Osteoblast (primary cell): ENCODE data around the gene KLHL18. TPM values are rescaled to one million over a fixed set of nuclear protein-coding genes. Genes with fewer than 3 reads are reported as not detected.

Source experiments
- DNase-seq: peaks from one replicate; pipeline ENCODE4 v3.0.0; 2011; ENCODE audit warnings: low spot score, mixed read lengths; ENCODE audit not compliant: insufficient read length; ENCODE audit errors: missing footprints
- H2AFZ ChIP-seq: 2 replicates; pipeline ENCODE4 v1.6.0; 2011; ENCODE audit warnings: mild to moderate bottlenecking, low read length
- H3K27ac ChIP-seq: 2 replicates; pipeline ENCODE4 v1.5.1; 2011; ENCODE audit warnings: mild to moderate bottlenecking, low read depth, low read length, moderate library complexity
- H3K27me3 ChIP-seq: 2 replicates; pipeline ENCODE4 v1.6.0; 2012; ENCODE audit warnings: mild to moderate bottlenecking, control low read depth, inconsistent platforms, low read length, moderate library complexity; ENCODE audit not compliant: insufficient read depth
- H3K36me3 ChIP-seq: 2 replicates; pipeline ENCODE4 v1.5.1; 2011; ENCODE audit warnings: mild to moderate bottlenecking, low read length, control low read depth, moderate library complexity; ENCODE audit not compliant: insufficient read depth
- H3K4me1 ChIP-seq: 2 replicates; pipeline ENCODE4 v1.5.1; 2011; ENCODE audit warnings: mild to moderate bottlenecking, low read length, control low read depth, moderate library complexity; ENCODE audit not compliant: insufficient read depth
- H3K4me2 ChIP-seq: 2 replicates; pipeline ENCODE4 v1.6.0; 2011; ENCODE audit warnings: mild to moderate bottlenecking, low read length; ENCODE audit not compliant: insufficient read depth
- H3K4me3 ChIP-seq: fragments of 200-600 bp; sonication (generic); 3 replicates; pipeline ENCODE4 v1.5.1; 2012; ENCODE audit warnings: mild to moderate bottlenecking, low read length, inconsistent platforms; ENCODE audit not compliant: insufficient read depth
- H3K79me2 ChIP-seq: 2 replicates; pipeline ENCODE4 v1.6.0; 2012; ENCODE audit warnings: mild to moderate bottlenecking, low read length, control low read depth, inconsistent platforms; ENCODE audit not compliant: insufficient read depth
- H3K9me3 ChIP-seq: 2 replicates; pipeline ENCODE4 v1.5.1; 2011; ENCODE audit warnings: low read depth, low read length, control low read depth
- H4K20me1 ChIP-seq: 2 replicates; pipeline ENCODE4 v1.6.0; 2012; ENCODE audit warnings: mild to moderate bottlenecking, low read length, control low read depth; ENCODE audit not compliant: insufficient read depth
- total RNA-seq: library from RNA; depleted of rRNA; stranded (reverse); fragments of >200 nt; gene quantifications from 2 replicates; pipeline ENCODE4 v1.2.3, GENCODE V29; 2012
- TF ChIP-seq, protein P1 (sequence below): IDR thresholded peaks from 2 replicates; pipeline ENCODE4 v1.5.1; 2011; ENCODE audit warnings: mild to moderate bottlenecking, low read depth, low read length, moderate library complexity; ENCODE audit errors: extremely low read depth

Gene KLHL18
- total RNA-seq = 17.1 and 21.4 TPM in 2 replicates

DNA sequence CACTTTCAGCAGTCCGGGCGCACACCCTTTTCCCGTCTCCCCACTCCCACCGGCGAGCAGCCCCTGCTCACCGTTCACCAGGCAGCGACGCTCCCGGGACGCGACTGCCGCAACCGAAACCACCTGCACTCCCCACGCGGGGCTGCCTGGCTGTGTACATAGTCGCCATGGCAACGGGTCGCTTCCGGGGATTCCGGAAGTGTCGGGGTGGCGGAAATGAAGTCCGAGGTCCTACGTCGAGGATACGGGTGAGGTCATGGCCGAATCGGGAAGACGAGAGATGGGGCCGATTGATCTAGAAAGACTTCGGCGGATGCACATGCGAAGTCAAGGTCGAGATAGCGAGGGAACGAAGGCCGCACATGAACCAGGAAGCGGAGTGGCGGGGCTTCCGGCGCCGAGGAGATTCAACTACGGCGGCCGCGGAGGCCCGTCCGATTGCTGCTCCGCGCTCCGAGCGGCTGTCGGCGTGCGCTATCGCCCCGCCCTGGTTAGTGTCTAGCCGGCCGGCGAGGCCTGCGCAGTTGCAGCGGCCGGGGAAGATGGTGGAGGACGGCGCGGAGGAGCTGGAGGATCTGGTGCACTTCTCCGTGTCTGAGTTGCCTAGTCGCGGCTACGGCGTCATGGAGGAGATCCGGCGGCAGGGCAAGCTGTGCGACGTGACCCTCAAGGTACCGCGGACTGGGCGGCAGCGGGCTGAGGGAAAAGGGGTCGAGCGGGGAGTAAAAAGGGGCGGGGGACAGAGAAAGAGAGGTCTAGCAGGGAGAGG lies at the start of gene KLHL18, which contains the start of gene KIF9:
TSS of gene KLHL18 (plus strand) at position 521 of the 769 bp plus-strand sequence. CDS start at position 543, 22 bp downstream.
TSS of gene KIF9 (minus strand) at position 376 of the 769 bp plus-strand sequence. CDS start 5,425 bp downstream, outside the sequence.
- peaks cover 8% of the 10 kb centered on the region for H4K20me1 ChIP-seq
- peaks cover under 1% of the 10 kb centered on the region for H3K36me3 ChIP-seq
- DNase-seq = peak; percentile 98
- peak within 1 kb of the TSS; percentile 90 for H3K4me2 ChIP-seq
- peaks cover 51% of the 10 kb centered on the region for H3K79me2 ChIP-seq
- peaks cover 19% of the 10 kb centered on the region for H3K4me1 ChIP-seq
- TF ChIP-seq, protein P1, sequence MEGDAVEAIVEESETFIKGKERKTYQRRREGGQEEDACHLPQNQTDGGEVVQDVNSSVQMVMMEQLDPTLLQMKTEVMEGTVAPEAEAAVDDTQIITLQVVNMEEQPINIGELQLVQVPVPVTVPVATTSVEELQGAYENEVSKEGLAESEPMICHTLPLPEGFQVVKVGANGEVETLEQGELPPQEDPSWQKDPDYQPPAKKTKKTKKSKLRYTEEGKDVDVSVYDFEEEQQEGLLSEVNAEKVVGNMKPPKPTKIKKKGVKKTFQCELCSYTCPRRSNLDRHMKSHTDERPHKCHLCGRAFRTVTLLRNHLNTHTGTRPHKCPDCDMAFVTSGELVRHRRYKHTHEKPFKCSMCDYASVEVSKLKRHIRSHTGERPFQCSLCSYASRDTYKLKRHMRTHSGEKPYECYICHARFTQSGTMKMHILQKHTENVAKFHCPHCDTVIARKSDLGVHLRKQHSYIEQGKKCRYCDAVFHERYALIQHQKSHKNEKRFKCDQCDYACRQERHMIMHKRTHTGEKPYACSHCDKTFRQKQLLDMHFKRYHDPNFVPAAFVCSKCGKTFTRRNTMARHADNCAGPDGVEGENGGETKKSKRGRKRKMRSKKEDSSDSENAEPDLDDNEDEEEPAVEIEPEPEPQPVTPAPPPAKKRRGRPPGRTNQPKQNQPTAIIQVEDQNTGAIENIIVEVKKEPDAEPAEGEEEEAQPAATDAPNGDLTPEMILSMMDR = no peak
- H3K27me3 ChIP-seq = no peaks in the 10 kb centered on the region
- H3K27ac ChIP-seq = peak within 1 kb of the TSS; percentile 97
- peak within 1 kb of the TSS; percentile 99 for H3K4me3 ChIP-seq
- H3K9me3 ChIP-seq = no peaks in the 10 kb centered on the region
- H2AFZ ChIP-seq = peak within 1 kb of the TSS; percentile 98

DNA sequence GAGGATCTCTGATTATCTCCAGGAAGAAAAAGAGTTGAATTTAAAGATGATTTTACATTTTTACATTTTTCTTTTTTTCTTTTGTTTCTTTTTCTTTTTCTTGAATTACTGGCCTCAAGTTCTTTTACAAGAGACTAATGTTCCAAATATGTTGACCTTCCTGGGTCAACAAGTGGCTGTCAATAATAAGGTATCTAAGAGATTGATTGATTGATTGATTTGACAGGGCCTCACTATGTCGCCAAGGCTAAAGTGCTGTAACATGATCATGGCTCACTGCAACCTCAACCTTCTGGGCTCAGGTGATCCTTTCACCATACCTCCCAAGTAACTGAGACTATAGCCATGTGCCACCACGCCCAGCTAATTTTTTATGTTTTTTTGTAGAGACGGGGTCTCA lies 44.7 kb upstream of the KLHL18 start:
- Histone ChIP-seq H3K79me2 (no peaks in the 10 kb centered on the region), H4K20me1 (no peaks in the 10 kb centered on the region), H3K4me3 (no peak overlapping the region), H3K4me2 (no peak overlapping the region), H3K4me1 (no peaks in the 10 kb centered on the region), H3K27me3 (no peaks in the 10 kb centered on the region), H3K27ac (no peak overlapping the region), H2AFZ (no peak overlapping the region), H3K9me3 (no peaks in the 10 kb centered on the region), H3K36me3 (no peaks in the 10 kb centered on the region)
- TF ChIP-seq, protein P1 = no peak
- DNase-seq = no peak

DNA sequence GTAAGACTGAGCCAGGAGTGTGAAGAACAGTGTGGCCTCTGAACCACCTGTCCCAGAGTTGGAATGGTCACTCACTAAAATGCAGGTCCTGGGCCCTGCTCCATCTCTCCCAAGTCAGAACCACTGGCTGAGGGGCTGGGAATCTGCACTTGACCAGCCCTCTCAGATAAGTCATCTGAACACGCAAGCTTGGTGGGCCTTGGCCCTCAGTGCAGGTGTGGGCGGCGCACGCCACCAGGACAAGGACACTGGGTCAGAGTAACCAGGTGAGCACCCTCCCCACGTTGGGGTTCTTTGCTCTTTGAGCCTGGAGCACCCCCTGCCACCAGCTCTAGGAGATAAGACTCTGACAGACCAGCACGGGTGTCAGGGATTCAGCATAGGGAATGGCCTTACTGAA lies 42.8 kb upstream of the KLHL18 start:
- Histone ChIP-seq H3K27me3 (no peaks in the 10 kb centered on the region), H4K20me1 (no peaks in the 10 kb centered on the region), H3K4me2 (no peak overlapping the region), H3K9me3 (no peaks in the 10 kb centered on the region), H3K79me2 (no peaks in the 10 kb centered on the region), H3K27ac (no peak overlapping the region), H3K4me1 (no peaks in the 10 kb centered on the region), H3K4me3 (no peak overlapping the region), H2AFZ (no peak overlapping the region), H3K36me3 (no peaks in the 10 kb centered on the region)
- TF ChIP-seq, protein P1 = no peak
- no peak for DNase-seq

DNA sequence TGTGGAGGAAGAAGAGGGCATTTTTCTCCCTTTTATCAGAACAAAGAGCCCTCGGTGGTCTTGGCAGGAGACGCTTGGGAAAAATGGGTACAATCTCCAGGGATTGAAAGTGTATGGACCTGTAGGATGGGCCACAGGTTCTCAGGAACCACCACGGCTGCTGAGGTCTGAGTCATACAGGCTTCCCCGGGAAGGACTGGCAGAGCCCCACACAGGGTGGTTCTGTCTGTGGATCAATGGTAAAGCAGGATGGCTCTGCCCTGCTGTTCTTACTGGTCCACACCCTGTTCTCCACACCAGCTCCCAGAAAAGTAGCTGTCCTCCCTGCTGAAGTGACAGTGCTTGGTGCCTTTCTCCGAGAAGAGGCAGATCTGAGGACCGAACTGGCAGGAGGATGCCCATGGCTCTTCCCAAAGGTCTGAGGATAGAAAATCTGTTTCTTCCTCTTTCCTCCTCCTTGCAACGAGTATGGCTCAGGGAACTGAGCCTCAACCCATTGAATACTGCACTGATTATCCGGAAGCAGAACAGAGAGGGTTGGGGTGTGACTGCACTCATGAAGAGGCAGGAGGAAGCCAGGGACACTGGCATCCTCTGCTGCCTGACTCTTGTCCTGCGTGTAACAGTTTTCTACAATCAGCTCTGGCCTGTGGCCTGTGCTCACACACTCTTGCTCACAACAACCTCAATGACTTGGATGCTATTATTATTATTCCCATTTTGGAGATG lies 39.2 kb upstream of the KLHL18 start:
- H3K79me2 ChIP-seq = no peaks in the 10 kb centered on the region
- H4K20me1 ChIP-seq = no peaks in the 10 kb centered on the region
- H3K4me2 ChIP-seq = no peak overlapping the region
- no peaks in the 10 kb centered on the region for H3K4me1 ChIP-seq
- H2AFZ ChIP-seq = no peak overlapping the region
- no peak for DNase-seq
- no peaks in the 10 kb centered on the region for H3K9me3 ChIP-seq
- TF ChIP-seq, protein P1 = no peak
- H3K4me3 ChIP-seq = no peak overlapping the region
- no peaks in the 10 kb centered on the region for H3K36me3 ChIP-seq
- H3K27me3 ChIP-seq = no peaks in the 10 kb centered on the region
- H3K27ac ChIP-seq = no peak overlapping the region
